IPS DF 19.7 (cell line): ENCODE results near the gene PDE6H.

Source experiments
- DNase-seq: peaks from one replicate; pipeline ENCODE4 v3.0.0-alpha.2; 2013; ENCODE audit warnings: low read depth, low spot score

PDE6H gene

GRCh38 chr12:14974633-14975032 lies 1.8 kb downstream of the PDE6H start:
- DNase-seq = no peak

- no peak for DNase-seq
These were observed 2.6 kb downstream of the PDE6H start for GRCh38 chr12:14975457-14975856.

- no peak for DNase-seq
These were observed 3.8 kb downstream of the PDE6H start for GRCh38 chr12:14976658-14977057.

- DNase-seq = no peak
These were observed 6.6 kb downstream of the PDE6H start for GRCh38 chr12:14979468-14979867.

GRCh38 chr12:14981049-14981448 lies 8.2 kb downstream of the PDE6H start:
- no peak for DNase-seq

- no peak for DNase-seq
These were observed 9.7 kb downstream of the PDE6H start for GRCh38 chr12:14982562-14982961.

GRCh38 chr12:14982991-14983390 lies 10.1 kb downstream of the PDE6H start:
- no peak for DNase-seq

- no peak for DNase-seq
These were observed 11.2 kb downstream of the PDE6H start for GRCh38 chr12:14984036-14984435.

- no peak for DNase-seq
These were observed 12.0 kb downstream of the PDE6H start for GRCh38 chr12:14984766-14985285.

- no peak for DNase-seq
These were observed 13.6 kb downstream of the PDE6H start for GRCh38 chr12:14986449-14986848.

- no peak for DNase-seq
These were observed 15.2 kb downstream of the PDE6H start for GRCh38 chr12:14988035-14988434.

GRCh38 chr12:14989790-14990189 lies 16.9 kb downstream of the PDE6H start:
- no peak for DNase-seq

- DNase-seq = no peak
These were observed 18.2 kb downstream of the PDE6H start for GRCh38 chr12:14991069-14991468.

GRCh38 chr12:14992673-14993072 lies 19.8 kb downstream of the PDE6H start:
- DNase-seq = no peak

- no peak for DNase-seq
These were observed 20.3 kb downstream of the PDE6H start for GRCh38 chr12:14993117-14993516.

GRCh38 chr12:14993537-14994266 lies 20.9 kb downstream of the PDE6H start:
- no peak for DNase-seq

- no peak for DNase-seq
These were observed 21.8 kb downstream of the PDE6H start for GRCh38 chr12:14994610-14995009.

GRCh38 chr12:14995583-14996425 lies 23.0 kb downstream of the PDE6H start:
- DNase-seq = no peak

GRCh38 chr12:14997998-14998397 lies 25.2 kb downstream of the PDE6H start:
- DNase-seq = no peak

- DNase-seq = no peak
These were observed 26.3 kb downstream of the PDE6H start for GRCh38 chr12:14999021-14999694.

- DNase-seq = no peak
These were observed 27.0 kb downstream of the PDE6H start for GRCh38 chr12:14999695-15000365.

- DNase-seq = no peak
These were observed 27.7 kb downstream of the PDE6H start for GRCh38 chr12:15000575-15000974.
